Stimulated activated CD4-positive, alpha-beta T cell treated with anti-CD3 and anti-CD28 coated beads, Interleukin-2, amount 100 ng/mL, for 4 hours (primary cell): ENCODE data around the gene TBX15.

Experiments
- DNase-seq: peaks from one replicate; pipeline ENCODE4 v3.0.0-alpha.2; 2020; ENCODE audit warnings: low read depth

Gene TBX15

GRCh38 chr1:118984722-118985639 is 3.2 kb downstream of the TBX15 start:
- no peak for DNase-seq

GRCh38 chr1:118984086-118984721 is 3.9 kb downstream of the TBX15 start:
- no peak for DNase-seq

- DNase-seq = no peak
These were observed 4.5 kb downstream of the TBX15 start for GRCh38 chr1:118983558-118984041.

- DNase-seq = no peak
These were observed 5.2 kb downstream of the TBX15 start for GRCh38 chr1:118982821-118983557.

GRCh38 chr1:118982266-118982665 is 5.9 kb downstream of the TBX15 start:
- no peak for DNase-seq

- no peak for DNase-seq
These were observed 6.7 kb downstream of the TBX15 start for GRCh38 chr1:118981436-118981835.

GRCh38 chr1:118979754-118980575 is 8.2 kb downstream of the TBX15 start:
- no peak for DNase-seq

GRCh38 chr1:118978914-118979701 is 9.0 kb downstream of the TBX15 start:
- DNase-seq = no peak

- DNase-seq = no peak
These were observed 10.5 kb downstream of the TBX15 start for GRCh38 chr1:118977600-118977999.

- DNase-seq = no peak
These were observed 13.5 kb downstream of the TBX15 start for GRCh38 chr1:118974661-118975060.

GRCh38 chr1:118973531-118974137 is 14.5 kb downstream of the TBX15 start:
- DNase-seq = no peak

GRCh38 chr1:118973032-118973431 is 15.1 kb downstream of the TBX15 start:
- no peak for DNase-seq

- no peak for DNase-seq
These were observed 17.7 kb downstream of the TBX15 start for GRCh38 chr1:118970451-118970850.

GRCh38 chr1:118963456-118964430 is 24.4 kb downstream of the TBX15 start:
- DNase-seq = no peak

GRCh38 chr1:118963138-118963455 is 25.0 kb downstream of the TBX15 start:
- DNase-seq = no peak

GRCh38 chr1:118961156-118961555 is 27.0 kb downstream of the TBX15 start:
- DNase-seq = no peak

- DNase-seq = no peak
These were observed 27.5 kb downstream of the TBX15 start for GRCh38 chr1:118960567-118961136.

- DNase-seq = no peak
These were observed 28.0 kb downstream of the TBX15 start for GRCh38 chr1:118960026-118960561.
